GM19397 (cell line): ENCODE data around the gene ARF1.

Experiments used
- ATAC-seq: cut with Tn5 transposase; IDR thresholded peaks from one replicate; pipeline ENCODE4 v1.9.1; 2021; ENCODE audit warnings: mild to moderate bottlenecking, moderate library complexity; ENCODE audit not compliant: unreplicated experiment

ARF1 gene

GRCh38 chr1:228068359-228068758 lies 14.1 kb upstream of the ARF1 start:
- ATAC-seq: no peak

- ATAC-seq: no peak
Observed at GRCh38 chr1:228070173-228070572, 12.3 kb upstream of the ARF1 start.

GRCh38 chr1:228070851-228071250 lies 11.7 kb upstream of the ARF1 start:
- no peak for ATAC-seq

GRCh38 chr1:228071839-228072657 lies 10.5 kb upstream of the ARF1 start:
- no peak for ATAC-seq

- no peak for ATAC-seq
Observed at GRCh38 chr1:228072658-228073043, 9.9 kb upstream of the ARF1 start.

GRCh38 chr1:228073061-228073856 lies 9.2 kb upstream of the ARF1 start:
- ATAC-seq: no peak

GRCh38 chr1:228073857-228074545 lies 8.5 kb upstream of the ARF1 start:
- no peak for ATAC-seq

- ATAC-seq: no peak
Observed at GRCh38 chr1:228074954-228075730, 7.4 kb upstream of the ARF1 start.

GRCh38 chr1:228075801-228076271 lies 6.7 kb upstream of the ARF1 start:
- no peak for ATAC-seq

- ATAC-seq: no peak
Observed at GRCh38 chr1:228076796-228077430, 5.6 kb upstream of the ARF1 start.

GRCh38 chr1:228077565-228078330 lies 4.8 kb upstream of the ARF1 start:
- ATAC-seq: no peak

- no peak for ATAC-seq
Observed at GRCh38 chr1:228079013-228079412, 3.5 kb upstream of the ARF1 start.

GRCh38 chr1:228079601-228080263 lies 2.8 kb upstream of the ARF1 start:
- no peak for ATAC-seq

- ATAC-seq: no peak
Observed at GRCh38 chr1:228081144-228081543, 1.4 kb upstream of the ARF1 start.

- peak; percentile 7 for ATAC-seq
Observed at GRCh38 chr1:228081578-228082213, 812 bp upstream of the ARF1 start.

GRCh38 chr1:228082918-228083870 lies 686 bp downstream of the ARF1 start:
- peak; percentile 24 for ATAC-seq

- no peak for ATAC-seq
Observed at GRCh38 chr1:228083871-228084278, 1.4 kb downstream of the ARF1 start.
